Stimulated activated CD4-positive, alpha-beta T cell treated with anti-CD3 and anti-CD28 coated beads, Interleukin-1b, Interleukin-23, amount 100 ng/mL, for 4 hours (primary cell): ENCODE results near the gene TBX5.

Source experiments
- DNase-seq, 2 donors: peaks; one replicate each; pipeline ENCODE4 v3.0.0-alpha.2; 2020; ENCODE audit warnings: low read depth in 2 of 2

Gene TBX5

GRCh38 chr12:114320968-114321367 lies 85.0 kb downstream of the TBX5 start:
- DNase-seq: no peak

GRCh38 chr12:114320101-114320500 lies 85.8 kb downstream of the TBX5 start:
- DNase-seq: no peak

- no peak for DNase-seq
These were observed 86.5 kb downstream of the TBX5 start for GRCh38 chr12:114319422-114319821.

GRCh38 chr12:114318984-114319383 lies 87.0 kb downstream of the TBX5 start:
- DNase-seq: no peak

- no peak for DNase-seq
These were observed 89.9 kb downstream of the TBX5 start for GRCh38 chr12:114316076-114316475.

GRCh38 chr12:114314974-114315720 lies 90.8 kb downstream of the TBX5 start:
- no peak for DNase-seq

- no peak for DNase-seq
These were observed 91.5 kb downstream of the TBX5 start for GRCh38 chr12:114314403-114314802.

- DNase-seq: no peak
These were observed 92.0 kb downstream of the TBX5 start for GRCh38 chr12:114313910-114314309.

GRCh38 chr12:114311974-114312373 lies 94.0 kb downstream of the TBX5 start:
- no peak for DNase-seq

GRCh38 chr12:114306646-114307045 lies 99.3 kb downstream of the TBX5 start:
- DNase-seq: no peak

- DNase-seq: no peak
These were observed 100.5 kb downstream of the TBX5 start for GRCh38 chr12:114305446-114305845.
